Activated naive CD8-positive, alpha-beta T cell (primary cell): ENCODE data around the gene ISLR.

Experiments used
- H3K27ac Mint-ChIP-seq: one replicate; pipeline ENCODE4 v1.8.0; 2021; ENCODE audit warnings: mixed read lengths
- H3K27me3 Mint-ChIP-seq: one replicate; pipeline ENCODE4 v1.8.0; 2021; ENCODE audit warnings: mixed read lengths
- H3K36me3 Mint-ChIP-seq: one replicate; pipeline ENCODE4 v1.8.0; 2021; ENCODE audit warnings: mixed read lengths
- H3K4me1 Mint-ChIP-seq: one replicate; pipeline ENCODE4 v1.8.0; 2021; ENCODE audit warnings: low read depth, mixed read lengths
- H3K4me3 Mint-ChIP-seq: one replicate; pipeline ENCODE4 v1.8.0; 2021; ENCODE audit warnings: mild to moderate bottlenecking, mixed read lengths
- H3K9me3 Mint-ChIP-seq: one replicate; pipeline ENCODE4 v1.8.0; 2021; ENCODE audit warnings: low read depth, mixed read lengths

Gene ISLR

GRCh38 chr15:74174958-74175253, 1.4 kb downstream of the ISLR start:
- Mint-ChIP-seq H3K27ac (no peak overlapping the region), H3K27me3 (no peaks in the 10 kb centered on the region)

GRCh38 chr15:74175271-74176191, 2.0 kb downstream of the ISLR start:
- H3K27ac Mint-ChIP-seq = no peak overlapping the region
- H3K9me3 Mint-ChIP-seq = no peaks in the 10 kb centered on the region
- no peak overlapping the region for H3K4me3 Mint-ChIP-seq
- H3K27me3 Mint-ChIP-seq = no peaks in the 10 kb centered on the region
- no peaks in the 10 kb centered on the region for H3K36me3 Mint-ChIP-seq
- no peaks in the 10 kb centered on the region for H3K4me1 Mint-ChIP-seq

More at GRCh38 chr15:74174958-74175253, 1.4 kb downstream of the ISLR start:
- Mint-ChIP-seq H3K9me3 (no peaks in the 10 kb centered on the region), H3K36me3 (no peaks in the 10 kb centered on the region), H3K4me3 (no peak overlapping the region), H3K4me1 (no peaks in the 10 kb centered on the region)

- H3K27ac Mint-ChIP-seq = no peak overlapping the region
- no peaks in the 10 kb centered on the region for H3K27me3 Mint-ChIP-seq
- no peaks in the 10 kb centered on the region for H3K9me3 Mint-ChIP-seq
- no peaks in the 10 kb centered on the region for H3K36me3 Mint-ChIP-seq
- no peak overlapping the region for H3K4me3 Mint-ChIP-seq
- H3K4me1 Mint-ChIP-seq = no peaks in the 10 kb centered on the region
Observed at GRCh38 chr15:74176262-74177214, 3.0 kb downstream of the ISLR start.

- Mint-ChIP-seq H3K36me3 (no peaks in the 10 kb centered on the region), H3K4me1 (no peaks in the 10 kb centered on the region), H3K27me3 (no peaks in the 10 kb centered on the region), H3K4me3 (no peak overlapping the region), H3K27ac (no peak overlapping the region), H3K9me3 (no peaks in the 10 kb centered on the region)
Observed at GRCh38 chr15:74178326-74179100, 5.0 kb downstream of the ISLR start.

- Mint-ChIP-seq H3K4me1 (no peaks in the 10 kb centered on the region), H3K36me3 (no peaks in the 10 kb centered on the region), H3K27me3 (no peaks in the 10 kb centered on the region), H3K4me3 (no peak overlapping the region), H3K27ac (no peak overlapping the region), H3K9me3 (no peaks in the 10 kb centered on the region)
Observed at GRCh38 chr15:74179101-74179841, 5.8 kb downstream of the ISLR start.

- Mint-ChIP-seq H3K27ac (no peak overlapping the region), H3K4me3 (no peak overlapping the region), H3K36me3 (no peaks in the 10 kb centered on the region), H3K9me3 (no peaks in the 10 kb centered on the region), H3K4me1 (no peaks in the 10 kb centered on the region), H3K27me3 (no peaks in the 10 kb centered on the region)
Observed at GRCh38 chr15:74179983-74180880, 6.7 kb downstream of the ISLR start.

- H3K4me1 Mint-ChIP-seq = no peaks in the 10 kb centered on the region
- no peak overlapping the region for H3K4me3 Mint-ChIP-seq
- no peaks in the 10 kb centered on the region for H3K9me3 Mint-ChIP-seq
- no peak overlapping the region for H3K27ac Mint-ChIP-seq
- no peaks in the 10 kb centered on the region for H3K36me3 Mint-ChIP-seq
- no peaks in the 10 kb centered on the region for H3K27me3 Mint-ChIP-seq
Observed at GRCh38 chr15:74180881-74181602, 7.5 kb downstream of the ISLR start.

GRCh38 chr15:74182131-74182530, 8.6 kb downstream of the ISLR start:
- H3K27me3 Mint-ChIP-seq = no peaks in the 10 kb centered on the region
- no peak overlapping the region for H3K27ac Mint-ChIP-seq
- H3K36me3 Mint-ChIP-seq = no peaks in the 10 kb centered on the region
- H3K9me3 Mint-ChIP-seq = no peaks in the 10 kb centered on the region
- no peaks in the 10 kb centered on the region for H3K4me1 Mint-ChIP-seq
- no peak overlapping the region for H3K4me3 Mint-ChIP-seq

GRCh38 chr15:74184582-74185091, 11.1 kb downstream of the ISLR start:
- no peak overlapping the region for H3K4me3 Mint-ChIP-seq
- no peaks in the 10 kb centered on the region for H3K4me1 Mint-ChIP-seq
- H3K9me3 Mint-ChIP-seq = no peaks in the 10 kb centered on the region
- H3K27ac Mint-ChIP-seq = no peak overlapping the region
- H3K36me3 Mint-ChIP-seq = no peaks in the 10 kb centered on the region
- H3K27me3 Mint-ChIP-seq = no peaks in the 10 kb centered on the region

GRCh38 chr15:74185710-74186348, 12.3 kb downstream of the ISLR start:
- Mint-ChIP-seq H3K27me3 (no peaks in the 10 kb centered on the region), H3K4me3 (no peak overlapping the region), H3K36me3 (no peaks in the 10 kb centered on the region)

GRCh38 chr15:74188216-74188615, 14.7 kb downstream of the ISLR start:
- H3K27me3 Mint-ChIP-seq = no peaks in the 10 kb centered on the region
- no peaks in the 10 kb centered on the region for H3K36me3 Mint-ChIP-seq
- no peak overlapping the region for H3K4me3 Mint-ChIP-seq
- H3K27ac Mint-ChIP-seq = no peak overlapping the region
- H3K9me3 Mint-ChIP-seq = no peaks in the 10 kb centered on the region
- H3K4me1 Mint-ChIP-seq = no peaks in the 10 kb centered on the region

More at GRCh38 chr15:74185710-74186348, 12.3 kb downstream of the ISLR start:
- Mint-ChIP-seq H3K9me3 (no peaks in the 10 kb centered on the region), H3K4me1 (no peaks in the 10 kb centered on the region), H3K27ac (no peak overlapping the region)

GRCh38 chr15:74191798-74192197, 18.3 kb downstream of the ISLR start:
- H3K4me3 Mint-ChIP-seq = no peak overlapping the region
- H3K36me3 Mint-ChIP-seq = no peaks in the 10 kb centered on the region
- no peaks in the 10 kb centered on the region for H3K27me3 Mint-ChIP-seq
- H3K9me3 Mint-ChIP-seq = no peaks in the 10 kb centered on the region
- no peak overlapping the region for H3K27ac Mint-ChIP-seq
- H3K4me1 Mint-ChIP-seq = no peaks in the 10 kb centered on the region
